B cell (primary cell): Measurements from ENCODE around the gene RILPL1. TPM values are rescaled to one million over a fixed set of nuclear protein-coding genes. Genes with fewer than 3 reads are reported as not detected.

Experiments used
- ATAC-seq: fragments of 200-7000 bp; cut with Tn5 transposase; one replicate; pipeline ENCODE4 v1.10.0; 2021; ENCODE audit warnings: low read depth, mild to moderate bottlenecking, moderate number of reproducible peaks, moderate library complexity
- CTCF ChIA-PET: fragments of 350-600 bp; sonication (Branson Sonifier 250); formaldehyde crosslinking; loops from one replicate; lab custom pipeline; 2021; ENCODE audit warnings: antibody characterized with exemption, inconsistent platforms; lab: Charles Lee
- POLR2A ChIA-PET: fragments of 350-600 bp; sonication (Branson Sonifier 250); formaldehyde crosslinking; loops from one replicate; lab custom pipeline; 2021; ENCODE audit warnings: antibody characterized with exemption; lab: Charles Lee
- DNase-seq: peaks from one replicate; pipeline ENCODE4 v3.0.0; 2013
- H2AFZ ChIP-seq: 2 replicates; pipeline ENCODE4 v1.6.1; 2012; ENCODE audit warnings: mild to moderate bottlenecking, low read depth, low read length; ENCODE audit not compliant: insufficient read depth, poor library complexity, severe bottlenecking
- H3K27ac ChIP-seq, 2 donors: 1 replicate in 1 of 2; 2 replicates in 1 of 2; pipeline ENCODE4 v1.5.1; 2012 to 2013; ENCODE audit warnings: low read length in 2 of 2, mild to moderate bottlenecking in 2 of 2, moderate library complexity in 1 of 2
- H3K27me3 ChIP-seq, 4 experiments: fragments of 200-600 bp in 1 of 4; sonication (generic) in 1 of 4; replicated peaks in 1 of 4; 1 replicate in 2 of 4; 2 replicates in 2 of 4; pipeline versions ENCODE4 v1.6.1 to v1.7.0; 2013 to 2016; ENCODE audit warnings: low read length in 3 of 4, mild to moderate bottlenecking in 2 of 4, mixed read lengths in 1 of 4, moderate library complexity in 1 of 4; ENCODE audit not compliant: insufficient read depth in 4 of 4, control insufficient read depth in 3 of 4; ENCODE audit errors: control extremely low read depth in 1 of 4
- H3K36me3 ChIP-seq, 2 experiments: replicated peaks in 1 of 2; 1 replicate in 1 of 2; 2 replicates in 1 of 2; pipeline versions ENCODE4 v1.6.1 to v1.7.1; 2013; ENCODE audit warnings: low read length in 1 of 2; ENCODE audit not compliant: insufficient read depth in 2 of 2, control insufficient read depth in 1 of 2; ENCODE audit errors: control extremely low read depth in 1 of 2, extremely low read depth in 1 of 2
- H3K4me1 ChIP-seq, 2 donors: fragments of 200-600 bp in 1 of 2; sonication (generic) in 1 of 2; 1 replicate in 1 of 2; 2 replicates in 1 of 2; pipeline versions ENCODE4 v1.5.1 to v1.6.1; 2013 to 2017; ENCODE audit warnings: low read length in 2 of 2; ENCODE audit not compliant: control insufficient read depth in 2 of 2, insufficient read depth in 2 of 2
- H3K4me2 ChIP-seq: replicated peaks from 2 replicates; pipeline ENCODE3; 2012; ENCODE audit warnings: mild to moderate bottlenecking, low read depth, low read length; ENCODE audit not compliant: poor library complexity, severe bottlenecking
- H3K4me3 ChIP-seq, 5 experiments: fragments of 200-600 bp in 1 of 5; sonication (generic) in 1 of 5; 1 replicate in 3 of 5; 2 replicates in 2 of 5; pipeline versions ENCODE4 v1.5.1 to v1.7.0; 2011 to 2016; ENCODE audit warnings: low read length in 4 of 5, mild to moderate bottlenecking in 4 of 5, low read depth in 2 of 5, control low read depth in 1 of 5, moderate library complexity in 1 of 5; ENCODE audit not compliant: insufficient read depth in 1 of 5; ENCODE audit errors: control extremely low read depth in 1 of 5, extremely low read depth in 1 of 5
- H3K79me2 ChIP-seq: fragments of 200-600 bp; sonication (generic); one replicate; pipeline ENCODE4 v1.6.0; 2016; ENCODE audit warnings: low read length; ENCODE audit not compliant: control insufficient read depth, insufficient read depth
- H3K9ac ChIP-seq: fragments of 200-600 bp; sonication (generic); 2 replicates; pipeline ENCODE4 v1.6.1; 2017; ENCODE audit warnings: mild to moderate bottlenecking, low read length, moderate library complexity
- H3K9me3 ChIP-seq, 3 donors: one replicate each; pipeline versions ENCODE4 v1.6.1 to v1.7.1; 2013; ENCODE audit warnings: low read length in 2 of 3; ENCODE audit not compliant: control insufficient read depth in 2 of 3, insufficient read depth in 1 of 3; ENCODE audit errors: control extremely low read depth in 1 of 3
- H4K20me1 ChIP-seq: 2 replicates; pipeline ENCODE4 v1.6.0; 2012; ENCODE audit warnings: mild to moderate bottlenecking, low read length; ENCODE audit not compliant: insufficient read depth, control insufficient read depth, poor library complexity, severe bottlenecking
- H3K27ac Mint-ChIP-seq: one replicate; pipeline ENCODE4 v1.8.0; 2021; ENCODE audit warnings: mixed read lengths
- H3K27me3 Mint-ChIP-seq: one replicate; pipeline ENCODE4 v1.8.0; 2021; ENCODE audit warnings: mixed read lengths
- H3K4me1 Mint-ChIP-seq: one replicate; pipeline ENCODE4 v1.8.0; 2021; ENCODE audit warnings: mixed read lengths
- H3K4me3 Mint-ChIP-seq: one replicate; pipeline ENCODE4 v1.8.0; 2021; ENCODE audit warnings: mixed read lengths
- H3K9me3 Mint-ChIP-seq: one replicate; pipeline ENCODE4 v1.8.0; 2022; ENCODE audit warnings: mixed read lengths; ENCODE audit not compliant: insufficient read depth
- EZH2 ChIP-seq: IDR thresholded peaks from 2 replicates; pipeline ENCODE4 v1.6.1; 2012; ENCODE audit warnings: borderline replicate concordance, low read depth, mild to moderate bottlenecking, moderate library complexity, low read length; ENCODE audit not compliant: insufficient read depth, poor library complexity, severe bottlenecking
- WGBS: methylation state at CpG from one replicate; pipeline ENCODE4 v1.1.5; 2013; ENCODE audit warnings: missing lambda C conversion rate; ENCODE audit not compliant: insufficient coverage; 5-methylcytosine and 5-hydroxymethylcytosine counted together
- intact Hi-C: fragments of 100-400 bp; cut with micrococcal nuclease; formaldehyde crosslinking; loops from one replicate; pipeline ENCODE4 v1.10.0; 2022
- polyA plus RNA-seq: library from polyadenylated mRNA; depleted of rRNA; stranded (reverse); fragments of >200 nt; gene quantifications from 2 replicates; pipeline ENCODE4 v1.2.3, GENCODE V29; 2012
- total RNA-seq, 2 donors: library from RNA; stranded (reverse); fragments of 120-200 nt in 1 of 2; gene quantifications; 1 replicate in 1 of 2; 2 replicates in 1 of 2; pipeline versions ENCODE4 v1.2.3 to v1.2.4, GENCODE V29; 2013 to 2022
- TF ChIP-seq, protein P1 (sequence below): fragments of 200-600 bp; IDR thresholded peaks from one replicate; pipeline ENCODE4 v1.8.0; 2022; ENCODE audit warnings: antibody characterized with exemption, mild to moderate bottlenecking

The RILPL1 gene
- total and polyA plus RNA-seq, 2 donors (not counting 1 experiment from before 2014, with no cell fraction given): 2.6 to 2.8 TPM

DNA sequence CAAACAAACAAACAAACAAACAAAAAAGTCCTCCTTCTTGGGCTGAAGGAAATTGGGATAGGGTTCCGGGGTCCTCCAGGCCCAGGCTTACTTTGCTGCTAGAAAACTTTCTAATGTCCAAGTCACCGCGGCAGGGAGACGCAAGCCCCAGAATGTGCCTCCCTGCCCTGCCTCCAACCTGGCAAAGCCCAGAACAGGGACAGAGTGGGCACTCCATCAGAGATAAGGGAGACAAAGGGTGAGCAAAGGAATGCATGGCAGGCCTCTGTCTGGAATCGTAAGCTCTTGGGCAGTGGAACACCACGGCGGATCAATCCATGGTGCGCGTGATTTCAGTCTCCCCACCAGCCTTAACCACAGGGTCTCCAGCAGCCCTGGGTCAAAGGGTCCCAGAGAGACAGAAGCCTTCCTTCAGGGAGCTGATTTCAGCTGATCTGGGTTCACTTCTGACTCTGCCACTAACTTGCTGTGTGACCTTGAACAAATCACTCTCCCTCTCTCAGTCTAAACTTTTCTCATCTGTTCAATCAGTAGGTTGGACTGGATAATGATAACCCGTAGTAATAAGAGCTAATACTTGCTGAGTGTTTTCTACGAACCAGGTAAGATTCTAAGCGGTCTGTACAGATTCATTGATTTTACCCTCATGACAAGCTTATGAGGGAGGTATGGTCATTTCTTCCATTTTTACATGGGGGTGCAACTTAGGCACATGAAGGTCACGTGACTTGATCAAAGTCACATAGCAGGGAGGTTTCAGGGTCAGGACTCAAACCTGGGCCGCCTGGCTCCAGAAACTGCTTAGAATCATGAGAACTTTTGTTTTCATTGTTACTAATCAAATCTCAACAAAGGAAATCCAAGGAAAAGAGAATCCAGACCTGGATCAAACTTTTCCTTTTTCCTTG, 12.7 kb downstream of the RILPL1 start:
- no peak overlapping the region for H3K4me2 ChIP-seq
- Mint-ChIP-seq H3K9me3 (no peaks in the 10 kb centered on the region), H3K4me1 (no peaks in the 10 kb centered on the region), H3K27me3 (no peaks in the 10 kb centered on the region), H3K4me3 (no peak overlapping the region), H3K27ac (no peak overlapping the region)
- intact Hi-C loops: no loop called here
- H3K9ac ChIP-seq: no peak overlapping the region
- no peaks in the 10 kb centered on the region for H3K36me3 ChIP-seq
- no peaks in the 10 kb centered on the region for H3K27me3 ChIP-seq
- H2AFZ ChIP-seq: no peak overlapping the region
- H3K9me3 ChIP-seq: no peaks in the 10 kb centered on the region
- TF ChIP-seq EZH2: no peak
- TF ChIP-seq, protein P1, sequence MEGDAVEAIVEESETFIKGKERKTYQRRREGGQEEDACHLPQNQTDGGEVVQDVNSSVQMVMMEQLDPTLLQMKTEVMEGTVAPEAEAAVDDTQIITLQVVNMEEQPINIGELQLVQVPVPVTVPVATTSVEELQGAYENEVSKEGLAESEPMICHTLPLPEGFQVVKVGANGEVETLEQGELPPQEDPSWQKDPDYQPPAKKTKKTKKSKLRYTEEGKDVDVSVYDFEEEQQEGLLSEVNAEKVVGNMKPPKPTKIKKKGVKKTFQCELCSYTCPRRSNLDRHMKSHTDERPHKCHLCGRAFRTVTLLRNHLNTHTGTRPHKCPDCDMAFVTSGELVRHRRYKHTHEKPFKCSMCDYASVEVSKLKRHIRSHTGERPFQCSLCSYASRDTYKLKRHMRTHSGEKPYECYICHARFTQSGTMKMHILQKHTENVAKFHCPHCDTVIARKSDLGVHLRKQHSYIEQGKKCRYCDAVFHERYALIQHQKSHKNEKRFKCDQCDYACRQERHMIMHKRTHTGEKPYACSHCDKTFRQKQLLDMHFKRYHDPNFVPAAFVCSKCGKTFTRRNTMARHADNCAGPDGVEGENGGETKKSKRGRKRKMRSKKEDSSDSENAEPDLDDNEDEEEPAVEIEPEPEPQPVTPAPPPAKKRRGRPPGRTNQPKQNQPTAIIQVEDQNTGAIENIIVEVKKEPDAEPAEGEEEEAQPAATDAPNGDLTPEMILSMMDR: no peak
- no peaks in the 10 kb centered on the region for H3K79me2 ChIP-seq
- 98% methylated on average over 8 of the region's 14 CpGs for WGBS
- no peaks in the 10 kb centered on the region for H3K4me1 ChIP-seq
- no peak overlapping the region for H3K27ac ChIP-seq
- DNase-seq (no peak), ATAC-seq (no peak)
- H4K20me1 ChIP-seq: no peaks in the 10 kb centered on the region
- ChIA-PET CTCF (no interaction called here), POLR2A (no interaction called here)
- H3K4me3 ChIP-seq: no peak overlapping the region
